HG03342 (cell line): ENCODE data around the gene DOK5.

ENCODE experiments used
- ATAC-seq: cut with Tn5 transposase; IDR thresholded peaks from one replicate; pipeline ENCODE4 v1.9.1; 2021; ENCODE audit warnings: mild to moderate bottlenecking, moderate library complexity; ENCODE audit not compliant: unreplicated experiment

The DOK5 gene

DNA sequence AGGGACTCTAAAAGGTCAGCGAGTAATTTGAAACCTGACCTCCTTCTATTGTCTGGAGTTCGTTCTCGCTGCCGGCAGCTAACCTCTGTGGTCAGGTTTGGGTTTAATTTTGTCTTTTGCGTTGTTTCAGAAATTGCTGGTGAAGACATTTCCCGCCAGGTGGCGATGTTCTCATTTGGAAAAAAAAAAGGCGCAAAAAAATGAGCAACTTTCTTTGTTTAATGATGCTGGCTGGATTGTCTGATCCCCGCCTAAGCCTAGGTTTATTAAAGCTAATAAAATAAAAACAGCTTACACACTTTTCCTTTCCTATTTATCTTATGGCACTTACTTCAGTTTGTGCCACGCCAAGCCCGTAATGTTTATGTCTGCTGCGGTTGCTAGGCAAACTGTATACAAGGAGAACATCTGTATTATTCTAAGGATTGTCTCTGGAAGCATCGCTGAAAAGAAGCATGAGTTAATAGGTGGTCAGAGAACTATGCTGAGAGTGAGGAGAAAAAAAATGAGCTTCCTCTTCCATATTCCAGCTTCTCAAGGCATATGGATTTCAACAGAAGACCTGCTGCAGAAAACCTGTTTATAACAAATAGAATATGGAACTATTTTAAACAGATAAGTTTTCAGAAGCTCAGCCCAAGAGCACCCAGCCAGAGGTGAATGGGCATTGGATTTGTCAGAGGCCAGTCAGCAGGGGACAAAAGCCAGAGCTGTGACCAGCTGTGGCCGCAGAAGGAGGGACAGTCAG lies 205.7 kb downstream of the DOK5 start:
- ATAC-seq: no peak

DNA sequence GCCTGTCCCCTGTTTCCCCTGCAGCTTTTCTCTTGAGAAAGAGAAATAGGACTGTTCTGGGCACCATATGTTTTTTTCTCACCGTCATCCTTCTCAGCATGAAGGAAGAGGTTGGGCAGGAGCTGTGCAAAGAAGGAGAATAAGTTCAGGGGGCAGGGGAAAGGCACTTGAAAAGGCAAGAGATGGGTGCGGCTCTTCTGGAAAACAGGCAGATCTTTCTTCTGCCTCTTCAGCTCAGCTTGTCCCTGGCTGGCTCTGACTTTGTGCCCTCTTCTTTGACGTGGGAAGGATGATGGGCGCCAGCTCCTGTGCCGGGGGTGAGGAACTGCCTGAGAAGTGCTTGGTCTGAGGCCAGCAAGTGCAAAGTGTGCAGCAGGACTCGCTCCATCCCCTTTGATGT lies 206.5 kb downstream of the DOK5 start:
- ATAC-seq: no peak

DNA sequence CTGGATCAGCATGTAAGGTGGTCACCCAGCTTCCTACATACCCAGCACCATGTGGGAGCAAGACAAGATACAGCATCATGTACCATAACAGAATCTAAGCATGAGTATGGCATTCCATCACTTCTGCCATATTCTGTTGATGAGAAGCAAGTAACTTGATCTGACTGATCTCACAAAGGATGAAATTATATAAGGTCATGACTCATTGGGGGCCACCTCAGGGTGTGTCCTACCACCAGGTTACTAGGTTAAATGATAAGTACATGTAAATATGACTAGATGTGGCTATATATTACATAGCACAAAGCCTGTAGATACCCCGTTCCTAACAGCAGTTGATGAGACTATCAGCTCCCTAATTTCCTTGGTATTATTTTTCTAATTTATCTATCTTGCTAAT lies 213.1 kb downstream of the DOK5 start:
- ATAC-seq: no peak

GRCh38 chr20:54690323-54690722 lies 214.9 kb downstream of the DOK5 start:
- ATAC-seq: no peak

DNA sequence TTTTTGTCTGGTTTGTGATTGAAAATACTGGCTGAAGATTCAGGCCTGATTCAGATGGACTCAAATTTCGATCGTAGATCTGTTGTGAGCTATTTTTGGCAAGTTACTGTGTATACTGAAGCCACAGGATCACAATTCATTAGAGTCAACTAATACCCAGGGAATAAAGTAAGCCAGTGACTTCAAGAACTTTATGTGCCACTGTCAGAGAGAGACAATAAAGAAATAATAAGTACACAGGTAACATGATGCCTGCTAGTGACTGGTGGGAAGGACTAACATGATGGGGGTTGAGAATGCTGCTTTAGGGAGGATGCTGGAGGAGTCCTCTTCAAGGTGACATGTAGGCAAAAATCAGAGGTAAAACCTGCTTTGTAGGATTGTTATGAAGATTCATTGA lies 215.9 kb downstream of the DOK5 start:
- no peak for ATAC-seq

GRCh38 chr20:54692168-54692887 lies 216.9 kb downstream of the DOK5 start:
- ATAC-seq: no peak

GRCh38 chr20:54694516-54694915 lies 219.1 kb downstream of the DOK5 start:
- no peak for ATAC-seq

DNA sequence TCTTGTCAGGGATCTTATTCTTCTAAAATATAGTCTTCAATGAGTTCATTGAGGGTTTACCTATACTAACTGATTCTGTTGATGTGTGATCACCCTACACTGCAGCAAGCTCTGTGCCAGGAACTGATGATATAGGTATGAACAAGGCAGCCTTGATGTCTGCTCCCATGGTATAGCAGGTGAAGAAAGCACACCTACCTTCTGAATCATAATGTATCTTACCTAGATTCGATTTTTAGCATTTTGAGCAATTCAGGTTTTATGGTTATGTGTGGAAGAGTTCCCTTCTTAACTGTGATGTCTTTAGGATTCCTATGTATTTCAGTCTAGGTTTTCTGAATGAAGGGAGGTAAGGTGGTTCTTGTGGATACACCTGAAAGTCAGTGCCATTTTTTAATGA lies 223.0 kb downstream of the DOK5 start:
- no peak for ATAC-seq
